NCI-H1092 (cell line): ENCODE data around the gene CCDC85A.

ENCODE experiments used
- DNase-seq: peaks from one replicate; lab custom pipeline; 2025; lab: John Stamatoyannopoulos, UW

CCDC85A gene

DNA sequence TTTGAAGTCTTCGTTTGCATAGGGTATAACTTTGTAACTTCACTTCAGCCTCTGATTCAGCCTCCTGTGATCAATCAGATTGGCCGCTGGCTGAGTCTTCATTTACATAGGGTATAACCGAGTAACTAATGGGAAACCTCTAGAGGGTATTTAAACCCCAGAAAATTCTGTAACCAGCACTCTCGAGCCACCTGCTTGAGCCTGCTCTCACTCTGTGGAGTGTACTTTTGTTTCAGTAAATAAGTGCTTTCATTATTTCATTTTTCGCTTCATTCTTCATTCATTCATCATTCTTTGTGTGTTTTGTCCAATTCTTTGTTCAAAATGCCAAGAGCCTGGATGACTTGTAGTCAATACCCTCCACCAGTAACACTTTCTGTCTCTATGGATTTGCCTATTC, 56.4 kb downstream of the CCDC85A start:
- DNase-seq: no peak

GRCh38 chr2:56244506-56244905, 60.7 kb downstream of the CCDC85A start:
- no peak for DNase-seq

DNA sequence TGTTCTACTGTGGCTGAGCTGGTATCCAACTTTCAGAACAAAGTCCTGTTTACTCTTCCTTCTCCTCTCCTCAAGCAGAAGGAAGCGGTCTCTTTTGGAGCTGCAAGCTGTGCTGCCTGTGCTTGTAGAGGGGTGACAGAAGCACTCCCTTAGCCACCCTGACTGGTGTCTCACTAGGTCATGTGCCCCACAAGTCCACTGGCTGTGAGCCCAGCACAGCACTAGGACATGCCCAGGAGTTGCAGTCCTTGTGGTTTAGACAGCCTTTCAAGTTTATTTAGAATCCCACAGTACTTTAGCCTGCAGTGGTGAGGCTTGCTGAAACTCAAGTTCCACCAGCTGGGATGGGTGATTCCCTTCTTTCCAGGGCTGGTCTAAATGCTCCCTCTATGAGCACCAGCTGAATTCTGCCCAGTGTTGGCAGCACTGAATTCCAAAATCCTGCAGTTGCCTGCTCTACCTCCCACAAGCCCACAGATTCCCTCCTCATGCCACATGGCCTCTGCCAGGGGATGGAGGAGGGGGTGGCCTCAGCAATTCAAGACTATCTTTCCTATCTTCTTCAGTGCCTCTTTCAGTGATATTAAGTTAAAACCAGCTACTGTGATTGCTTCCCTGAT, 61.2 kb downstream of the CCDC85A start:
- no peak for DNase-seq

DNA sequence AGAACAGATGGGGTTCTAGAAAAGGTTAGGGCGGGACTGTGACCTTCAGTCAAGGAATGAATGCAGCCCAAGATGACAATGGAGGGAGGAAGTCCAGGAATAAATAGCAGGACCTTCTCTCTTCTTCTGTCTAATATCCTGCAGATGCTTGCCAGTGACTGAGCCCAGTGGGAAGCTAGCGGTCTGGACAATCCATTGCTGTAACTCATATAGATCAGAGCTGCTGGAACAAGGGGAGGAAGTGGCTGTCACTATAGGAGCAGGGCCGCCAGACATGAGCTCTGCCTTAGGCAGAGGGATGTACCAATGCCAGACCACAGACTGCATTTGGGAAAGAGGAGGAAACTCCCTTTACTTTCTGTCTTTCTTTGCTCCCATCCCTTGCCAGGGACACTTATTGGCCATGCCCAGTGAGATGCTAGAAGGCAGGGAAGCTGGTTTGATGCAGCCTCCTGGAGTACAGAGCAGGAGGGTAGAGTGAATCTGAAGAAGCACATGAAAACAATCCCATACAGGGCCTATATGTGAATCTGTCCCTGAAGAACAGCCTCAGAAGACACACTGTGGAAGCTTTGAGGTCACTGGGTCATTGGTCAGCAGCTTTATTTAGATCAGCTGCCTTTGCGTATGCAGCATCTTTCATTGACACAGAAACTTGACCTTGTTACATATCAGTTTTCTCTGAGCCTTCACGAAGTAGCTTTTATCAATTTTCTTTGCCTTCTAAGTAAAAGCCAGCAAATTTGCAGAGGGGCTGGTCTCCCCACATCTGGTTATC, 65.4 kb downstream of the CCDC85A start:
- DNase-seq: no peak

- DNase-seq: no peak
Observed at GRCh38 chr2:56250153-56250729, 66.5 kb downstream of the CCDC85A start.

GRCh38 chr2:56260415-56260814, 76.6 kb downstream of the CCDC85A start:
- DNase-seq: no peak

DNA sequence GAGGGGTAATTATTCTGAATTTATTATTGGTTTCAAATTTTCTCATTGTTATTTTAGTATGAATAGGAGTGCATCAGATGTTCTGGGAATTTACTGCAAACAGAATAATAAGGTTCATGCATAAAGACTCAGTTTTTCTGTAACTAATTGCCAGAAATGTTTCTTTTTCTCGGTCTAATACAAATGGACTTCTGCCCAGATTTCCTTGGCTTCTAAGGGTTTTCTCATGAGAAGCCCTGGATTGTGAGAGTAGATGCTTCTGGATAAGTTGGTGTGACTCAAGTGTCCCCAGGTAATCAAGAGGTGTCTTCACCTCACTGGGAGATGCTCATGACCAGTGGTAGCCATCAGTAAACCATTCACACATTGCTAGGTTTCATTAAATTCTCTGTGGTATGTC, 78.5 kb downstream of the CCDC85A start:
- no peak for DNase-seq

GRCh38 chr2:56263876-56264275, 80.1 kb downstream of the CCDC85A start:
- DNase-seq: no peak

GRCh38 chr2:56266761-56267414, 83.1 kb downstream of the CCDC85A start:
- DNase-seq: no peak

- DNase-seq: no peak
Observed at GRCh38 chr2:56267415-56267788, 83.6 kb downstream of the CCDC85A start.

- DNase-seq: no peak
Observed at GRCh38 chr2:56268856-56269255, 85.1 kb downstream of the CCDC85A start.

DNA sequence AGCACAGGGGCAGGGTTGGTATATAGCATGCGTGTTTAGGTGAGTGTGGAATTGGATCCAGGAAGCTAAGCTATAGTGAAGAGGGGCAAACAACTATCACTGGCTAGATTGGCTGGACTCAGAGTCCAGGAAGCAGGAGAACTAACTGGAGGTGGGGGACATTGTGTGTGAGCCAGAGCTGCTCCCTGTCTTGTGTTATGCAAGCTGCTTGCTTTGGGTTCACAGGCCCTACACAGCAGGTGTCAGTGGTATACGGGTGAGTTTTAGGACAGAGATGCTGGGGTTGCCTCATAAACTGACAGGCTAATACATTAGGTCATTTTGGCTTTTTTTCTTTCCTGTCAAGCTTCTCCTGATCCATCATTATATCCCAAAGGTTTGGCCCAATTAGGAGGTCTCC, 87.5 kb downstream of the CCDC85A start:
- DNase-seq: no peak

- DNase-seq: no peak
Observed at GRCh38 chr2:56285224-56285623, 101.4 kb downstream of the CCDC85A start.

DNA sequence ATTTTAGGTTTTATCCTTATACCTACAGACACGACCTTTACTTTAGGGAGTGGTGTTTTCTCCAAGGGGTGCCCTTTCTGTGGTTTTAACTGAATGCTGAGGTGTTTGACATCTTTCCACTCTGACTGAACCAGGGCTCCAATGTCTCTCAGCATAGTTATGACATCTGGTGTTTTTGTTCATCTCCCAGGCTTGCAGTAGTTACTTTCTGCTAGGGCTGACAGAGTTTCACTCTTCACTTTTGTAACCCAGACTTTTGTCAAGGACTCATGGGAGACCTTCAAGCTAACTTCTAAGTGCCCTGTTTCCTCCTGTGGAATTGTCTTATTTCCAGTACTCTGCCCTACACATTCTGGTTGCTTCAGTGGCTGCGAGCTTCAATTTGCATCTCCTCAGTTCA, 103.1 kb downstream of the CCDC85A start:
- no peak for DNase-seq

DNA sequence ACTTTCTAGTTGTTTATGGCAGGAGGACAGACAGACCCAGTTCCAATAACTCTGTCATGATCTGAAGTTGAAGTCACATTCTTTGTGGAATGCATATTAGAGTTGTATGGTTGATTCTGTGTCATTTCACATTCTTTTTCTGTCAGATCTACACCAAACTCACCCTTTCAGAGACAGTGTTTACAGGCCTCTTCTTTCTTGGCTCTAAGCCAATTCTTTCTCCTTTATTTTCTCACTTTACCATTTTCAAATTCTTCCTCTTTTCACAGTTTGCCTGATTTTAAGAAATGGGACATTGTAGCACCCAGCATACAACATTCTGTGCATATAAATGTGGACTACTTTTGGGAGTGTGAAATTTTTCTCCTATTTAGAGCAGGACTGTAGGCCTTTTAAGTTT, 103.7 kb downstream of the CCDC85A start:
- DNase-seq: no peak

DNA sequence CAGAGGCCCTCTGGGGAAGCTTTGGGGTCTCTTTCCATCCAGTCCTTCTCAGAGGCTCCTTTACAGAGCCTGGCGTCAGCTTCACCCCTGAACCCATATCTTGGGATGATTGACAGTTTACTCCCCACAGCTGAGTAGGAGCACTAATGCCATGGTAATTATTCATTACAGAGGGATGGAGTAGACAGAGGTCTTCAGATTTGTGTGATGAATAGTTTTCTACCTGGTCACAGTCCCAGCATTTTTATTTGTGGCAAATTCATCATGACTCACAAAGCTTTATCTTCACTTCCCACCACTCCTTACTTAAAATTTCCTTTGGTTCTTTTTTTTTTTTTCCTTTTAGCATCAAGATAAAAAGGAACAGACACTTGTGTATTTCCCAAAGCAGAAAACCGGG, 104.2 kb downstream of the CCDC85A start:
- DNase-seq: no peak

DNA sequence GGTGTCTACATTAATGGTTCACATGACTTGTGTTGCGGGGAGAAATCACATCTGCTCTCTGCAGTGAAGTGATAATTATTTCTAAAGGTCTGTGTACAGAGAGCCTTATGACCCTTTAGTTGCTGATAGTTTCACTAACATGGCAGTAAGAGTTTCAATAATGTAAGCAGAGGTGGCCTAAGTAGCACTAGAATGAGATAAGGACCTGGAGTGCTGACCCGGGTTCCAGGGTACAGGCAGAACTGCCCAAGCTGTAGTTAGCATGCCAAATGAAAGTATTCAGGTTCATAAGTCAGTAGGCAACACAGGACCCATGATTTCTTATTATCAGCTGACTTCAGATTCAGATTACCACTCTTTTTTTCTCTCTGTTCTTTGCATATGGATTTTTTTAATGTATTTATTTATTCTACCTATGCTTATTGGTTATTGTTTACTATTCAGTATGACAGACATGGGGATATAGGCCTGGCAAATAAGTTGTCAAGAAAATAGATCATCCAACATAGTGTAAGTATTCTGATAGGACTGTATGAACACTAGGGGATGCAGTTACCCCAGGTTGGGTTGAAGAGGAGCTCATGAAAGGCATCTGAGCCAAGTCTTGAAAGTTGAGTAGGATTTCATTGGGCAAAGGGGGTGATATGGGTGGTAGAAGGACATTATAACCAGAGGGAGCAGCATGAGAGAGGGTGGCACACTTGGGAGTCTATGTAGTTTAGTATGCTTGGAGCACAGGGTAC, 105.2 kb downstream of the CCDC85A start:
- peak; percentile 30 for DNase-seq

DNA sequence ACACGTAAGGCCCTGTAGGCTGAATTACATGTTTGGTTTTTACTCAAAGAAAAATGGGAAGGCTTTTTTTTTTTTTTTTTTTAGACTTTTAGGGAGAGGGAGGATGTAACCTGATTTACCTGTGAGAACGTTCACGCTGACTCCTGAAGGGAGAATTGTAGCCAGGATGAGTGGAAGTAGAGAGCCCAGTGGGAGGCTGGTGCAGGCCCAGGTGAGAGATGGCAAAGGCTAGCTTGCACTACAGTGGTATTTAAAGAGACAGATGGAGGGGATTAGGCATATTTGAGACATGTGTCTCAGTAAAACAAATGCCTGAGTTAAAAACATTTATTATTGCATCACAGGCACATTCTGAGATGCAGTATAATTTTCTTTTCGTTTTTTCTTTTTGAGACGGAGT, 107.9 kb downstream of the CCDC85A start:
- DNase-seq: no peak

DNA sequence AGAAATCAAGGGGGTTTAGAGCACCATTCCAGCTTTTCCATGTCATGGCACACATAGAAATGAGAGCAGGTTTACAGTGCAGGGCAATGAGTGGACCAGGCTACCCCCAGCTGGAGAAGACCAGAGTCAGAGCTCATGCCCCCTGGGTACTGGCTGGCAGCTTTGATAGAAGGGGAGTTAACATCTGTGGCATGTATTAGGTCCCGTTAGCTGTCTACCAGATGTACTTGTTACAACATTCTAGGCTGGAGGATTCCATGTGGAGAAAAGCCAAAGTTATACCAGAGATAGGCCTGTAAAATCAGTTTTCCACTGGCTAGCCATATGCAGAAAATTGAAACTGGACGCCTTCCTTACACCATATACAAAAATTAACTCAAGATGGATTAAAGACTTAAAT, 109.2 kb downstream of the CCDC85A start:
- no peak for DNase-seq

GRCh38 chr2:56295666-56296065, 111.9 kb downstream of the CCDC85A start:
- DNase-seq: no peak

GRCh38 chr2:56297671-56298070, 113.9 kb downstream of the CCDC85A start:
- no peak for DNase-seq

- no peak for DNase-seq
Observed at GRCh38 chr2:56299171-56299691, 115.4 kb downstream of the CCDC85A start.
